GM21423 (cell line): ENCODE results near the gene EFEMP1.

Source experiments
- ATAC-seq: cut with Tn5 transposase; IDR thresholded peaks from one replicate; pipeline ENCODE4 v1.9.1; 2021; ENCODE audit warnings: mild to moderate bottlenecking, moderate library complexity; ENCODE audit not compliant: unreplicated experiment

The EFEMP1 gene

DNA sequence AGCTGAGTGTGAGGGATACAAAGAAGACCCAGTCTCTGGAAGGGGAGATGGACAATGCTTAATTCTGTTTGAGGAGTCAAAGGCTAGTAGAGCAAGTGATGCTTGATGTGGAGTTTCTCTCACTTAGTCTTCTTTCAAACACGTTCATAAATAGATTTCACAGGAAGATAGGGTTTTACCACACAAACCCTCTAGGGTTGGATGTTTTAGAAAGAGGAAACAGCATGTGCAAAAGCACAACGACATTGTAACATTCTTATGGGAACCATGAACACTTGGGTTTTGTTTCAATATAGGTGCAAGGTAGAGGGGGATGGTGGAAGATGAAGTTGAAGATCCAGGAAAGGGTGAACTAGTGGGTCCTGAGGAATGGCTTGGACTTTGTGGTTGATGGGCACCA lies 10.8 kb upstream of the EFEMP1 start:
- no peak for ATAC-seq

DNA sequence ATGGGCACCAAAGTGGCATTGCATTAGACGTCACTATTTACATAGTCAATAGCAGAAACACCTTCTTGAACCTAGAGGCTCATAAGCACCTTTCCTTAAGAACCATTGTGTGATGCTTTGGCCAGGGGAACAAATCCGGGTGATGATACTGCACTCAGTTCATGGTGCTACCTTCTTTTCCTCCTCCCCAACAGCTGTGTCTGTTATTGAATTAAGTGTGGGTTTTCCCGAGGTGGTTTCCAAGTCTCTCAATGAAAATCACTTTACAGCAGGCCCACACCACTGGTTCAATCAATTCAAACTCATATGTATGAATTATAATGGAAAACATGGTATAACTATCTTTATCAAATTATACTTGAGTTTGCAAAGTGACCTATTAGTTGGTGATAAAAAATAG lies 9.3 kb upstream of the EFEMP1 start:
- no peak for ATAC-seq

DNA sequence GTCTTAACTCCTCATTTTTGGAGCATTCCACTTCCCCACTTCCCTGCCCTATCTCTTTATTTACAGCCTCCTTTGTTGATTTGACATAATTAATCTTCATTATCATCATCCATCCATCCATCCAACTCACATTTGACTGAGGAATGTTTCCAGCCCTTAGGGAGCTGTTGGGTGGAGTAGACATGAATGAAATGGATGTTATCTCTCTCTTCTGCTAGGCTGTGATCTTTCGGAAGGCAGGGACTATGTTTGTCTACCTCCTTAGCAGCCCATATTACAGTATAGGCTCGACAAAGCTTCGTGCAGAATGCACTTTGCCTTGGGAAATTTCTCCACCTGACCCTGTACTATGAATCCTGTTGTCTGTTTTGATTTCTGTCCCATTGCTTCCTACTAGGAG lies 7.7 kb upstream of the EFEMP1 start:
- ATAC-seq, result no peak

DNA sequence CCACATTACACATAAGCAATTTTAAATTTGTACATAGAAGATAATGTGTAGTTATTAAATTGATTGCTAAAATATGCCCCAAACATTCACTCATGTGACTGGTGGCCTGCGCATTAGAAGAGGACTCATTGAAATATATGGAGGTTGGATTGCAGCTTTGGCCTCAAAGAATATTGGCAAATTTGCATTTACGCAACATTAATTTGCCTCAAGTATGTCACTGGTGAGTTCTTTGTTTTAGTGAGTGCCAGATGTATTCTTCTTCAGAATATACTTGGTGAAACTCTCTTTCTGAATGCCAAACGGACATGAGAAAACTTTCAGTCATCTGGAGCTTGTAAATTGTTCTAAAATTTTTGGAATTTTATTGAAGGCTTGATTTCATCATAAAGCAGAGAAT lies 5.9 kb upstream of the EFEMP1 start:
- ATAC-seq, result no peak

DNA sequence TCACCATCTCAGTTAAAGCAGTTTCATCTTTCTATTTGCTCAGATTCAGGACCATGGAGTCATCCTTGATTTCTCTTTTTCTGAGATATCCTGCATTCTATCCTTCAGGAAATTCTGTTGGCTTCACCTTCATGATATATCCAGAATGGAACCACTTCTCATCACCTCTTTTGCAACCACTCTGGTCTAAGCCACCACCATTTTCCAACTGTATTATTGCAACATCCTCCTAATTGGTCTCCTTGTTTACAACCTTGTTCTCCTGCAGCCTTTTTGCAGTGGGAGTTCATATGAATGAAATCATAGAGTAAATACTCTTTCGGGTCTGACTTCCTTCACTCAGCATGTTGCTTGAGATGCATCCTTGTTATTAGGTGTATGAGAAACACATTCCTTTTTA lies 3.4 kb upstream of the EFEMP1 start:
- ATAC-seq, result no peak

DNA sequence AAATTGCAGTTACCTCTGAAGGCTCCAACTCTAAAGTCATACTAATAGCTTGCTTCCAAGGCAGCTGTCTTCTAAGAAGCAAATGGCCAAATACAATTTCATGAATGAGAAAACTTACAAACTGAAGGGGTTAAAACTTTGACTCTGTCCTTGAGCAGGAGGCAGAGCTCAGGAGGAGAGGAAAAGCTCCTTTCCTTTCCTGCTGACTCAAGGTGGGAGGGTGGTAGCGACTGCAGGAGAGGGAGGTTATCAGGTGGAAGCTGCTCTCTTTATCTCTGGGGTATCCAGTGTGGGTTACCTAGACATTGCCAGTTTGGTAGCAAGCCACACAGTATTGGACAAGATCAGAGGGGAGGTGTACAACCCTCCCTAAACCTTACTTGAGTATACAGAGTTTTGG lies 2.7 kb upstream of the EFEMP1 start:
- no peak for ATAC-seq

DNA sequence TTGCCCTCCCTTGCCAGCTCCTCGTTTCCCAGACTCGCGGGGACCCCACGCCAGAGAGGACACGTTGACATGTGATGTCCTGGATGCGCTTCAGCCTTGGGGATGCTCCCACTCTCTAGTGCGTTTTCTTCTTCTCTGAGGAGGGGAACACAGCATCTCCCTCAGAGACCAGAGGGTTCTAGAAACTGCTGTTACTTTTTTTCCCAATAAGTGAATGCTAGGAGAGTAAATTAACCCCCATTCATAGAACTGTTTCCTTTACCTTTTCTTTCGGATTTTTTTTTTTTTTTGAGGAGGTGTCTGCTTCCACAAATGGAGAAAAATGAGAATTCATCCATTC lies 370 bp upstream of the EFEMP1 start:
- ATAC-seq, result no peak

DNA sequence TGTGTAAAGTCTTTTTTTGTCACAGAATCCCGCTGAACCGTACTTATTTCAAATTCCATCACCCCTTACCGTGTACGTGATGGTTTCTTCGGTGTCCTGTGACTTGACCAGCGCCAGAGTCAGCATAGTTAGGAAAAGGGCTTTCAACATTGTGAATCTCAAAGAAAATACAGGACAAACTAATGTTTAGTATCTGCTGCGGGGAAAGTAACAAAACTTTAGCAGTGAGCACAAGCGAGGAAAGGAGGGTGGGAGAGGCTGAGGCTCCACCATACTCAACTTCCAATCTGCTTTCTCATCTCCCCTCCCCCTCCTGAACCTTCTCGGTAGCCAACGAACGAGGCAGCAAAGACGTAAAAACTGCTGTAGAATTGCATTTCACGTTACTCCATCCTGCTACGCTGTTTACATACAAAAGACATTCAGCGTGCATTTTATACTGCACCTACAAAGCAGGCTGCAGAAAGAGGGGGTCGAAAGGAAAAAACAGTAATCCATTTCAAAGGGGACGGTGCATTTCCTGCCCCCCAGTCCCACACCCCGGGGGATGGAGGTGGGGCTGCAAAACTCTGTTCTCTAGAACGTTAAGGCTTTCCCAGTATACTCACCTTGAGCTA lies 1.2 kb downstream of the EFEMP1 start:
- ATAC-seq, result no peak

DNA sequence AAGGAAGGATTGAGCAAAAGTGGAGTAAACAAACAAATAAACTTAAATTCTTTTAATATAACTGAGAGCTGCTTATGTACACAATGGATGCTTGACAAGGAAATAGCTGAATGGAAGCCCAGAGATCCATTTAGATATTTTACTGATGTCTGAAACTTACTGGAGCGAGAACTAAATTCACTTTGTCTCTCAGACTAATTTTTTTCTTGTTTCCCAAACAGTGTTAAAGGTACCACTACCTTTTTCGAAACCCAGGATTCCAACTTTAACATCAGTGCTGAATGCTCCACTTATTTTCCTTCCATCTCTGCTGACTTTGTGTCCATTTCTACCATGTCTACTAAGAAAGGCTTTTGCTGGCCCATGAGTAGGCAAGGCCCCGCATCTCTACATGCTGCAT lies 4.0 kb downstream of the EFEMP1 start:
- no peak for ATAC-seq

DNA sequence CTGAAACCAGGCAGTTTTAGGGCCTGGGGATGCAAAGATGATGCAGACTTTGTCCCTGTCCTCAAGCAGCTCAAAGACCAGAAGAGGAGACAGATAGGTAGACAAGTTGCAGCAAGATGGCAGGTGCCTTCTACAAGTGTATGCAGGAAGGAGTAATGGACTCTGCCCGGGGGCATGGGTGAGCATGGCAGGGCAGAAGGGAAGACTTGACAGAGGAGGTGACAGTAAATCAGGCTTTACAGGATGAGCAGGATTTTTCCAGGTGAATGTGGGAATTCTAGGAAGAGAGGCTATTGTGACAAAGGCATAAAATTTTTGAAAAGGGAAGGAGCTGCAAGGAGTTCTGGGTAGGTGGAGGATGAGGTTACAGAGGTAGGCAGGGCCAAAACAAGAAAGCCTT lies 4.7 kb downstream of the EFEMP1 start:
- no peak for ATAC-seq

DNA sequence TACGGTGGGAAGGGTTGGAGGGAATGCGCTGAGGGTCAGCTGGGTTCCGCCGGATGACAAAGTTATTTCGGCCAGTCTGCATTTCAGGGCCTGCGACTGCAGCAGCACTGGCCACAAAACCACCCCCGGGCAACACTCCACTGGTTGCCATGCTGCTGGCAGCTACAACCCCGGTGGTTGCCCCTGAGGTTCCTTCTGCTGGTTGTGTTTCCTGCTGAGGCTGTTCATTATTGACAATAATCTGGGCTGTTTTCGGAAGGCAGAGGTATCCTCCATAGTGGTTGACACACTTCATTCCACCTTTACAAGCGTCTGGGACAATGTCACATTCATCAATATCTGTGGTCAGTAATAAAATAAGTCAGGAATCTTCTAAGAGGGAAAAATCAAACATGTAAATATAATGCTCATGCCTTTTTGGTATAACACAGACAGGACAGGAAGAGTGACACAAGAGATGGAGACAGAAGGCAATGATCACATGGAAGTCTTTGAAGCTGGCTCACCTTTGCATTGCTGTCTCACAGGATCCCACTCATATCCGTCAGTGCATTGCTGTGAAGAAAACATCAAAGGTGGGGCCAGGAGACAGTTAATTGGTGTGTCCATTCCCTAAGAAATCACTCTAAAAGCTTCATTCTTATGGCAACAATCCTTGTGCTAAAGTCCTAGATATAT lies 5.7 kb downstream of the EFEMP1 start:
- ATAC-seq, result no peak

DNA sequence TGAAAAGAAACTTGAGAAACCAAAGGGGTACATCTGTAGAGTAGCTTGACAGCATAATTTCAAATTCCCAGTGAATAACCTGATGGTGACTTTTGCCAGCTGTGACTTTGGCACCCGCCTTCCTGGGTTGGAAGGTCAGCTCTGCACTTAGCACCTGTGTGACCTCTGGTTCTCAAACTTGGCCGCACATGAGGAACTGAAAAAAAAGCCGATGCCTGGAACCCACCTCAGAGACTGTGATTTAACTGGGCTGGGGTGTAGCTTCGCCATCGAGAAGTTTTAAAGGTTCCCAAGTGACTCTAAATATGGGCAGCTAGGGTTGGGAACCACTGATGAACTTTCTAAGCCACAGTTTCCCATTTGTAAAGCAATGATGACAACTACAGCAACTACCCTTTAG lies 6.5 kb downstream of the EFEMP1 start:
- no peak for ATAC-seq

DNA sequence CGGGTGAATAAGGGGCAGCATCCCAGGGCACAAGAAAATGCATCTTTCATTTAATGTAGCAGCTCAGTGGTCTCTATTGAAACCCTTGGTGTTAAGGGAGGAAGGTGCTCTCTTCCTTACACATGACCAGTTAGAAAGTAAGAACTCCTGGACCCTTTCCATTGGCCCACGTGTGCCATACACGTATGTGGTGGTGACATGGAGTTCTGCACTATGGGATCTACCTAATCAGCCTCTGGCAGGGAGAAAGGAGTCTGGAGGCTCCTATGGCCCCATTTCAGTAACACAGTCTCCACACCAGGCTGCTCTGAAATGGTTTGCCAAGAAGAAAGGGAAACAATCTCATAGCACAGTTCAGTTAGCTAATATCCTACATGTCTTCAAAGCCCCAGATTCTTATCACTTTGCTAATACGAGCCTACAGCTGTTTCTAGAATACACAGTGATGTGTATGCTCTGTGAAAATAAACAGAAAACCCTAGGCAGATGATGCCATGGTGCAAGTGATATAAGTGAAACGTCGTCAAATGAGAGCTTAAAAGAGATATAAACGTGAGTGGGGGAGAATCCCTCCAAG lies 7.0 kb downstream of the EFEMP1 start:
- ATAC-seq, result no peak

DNA sequence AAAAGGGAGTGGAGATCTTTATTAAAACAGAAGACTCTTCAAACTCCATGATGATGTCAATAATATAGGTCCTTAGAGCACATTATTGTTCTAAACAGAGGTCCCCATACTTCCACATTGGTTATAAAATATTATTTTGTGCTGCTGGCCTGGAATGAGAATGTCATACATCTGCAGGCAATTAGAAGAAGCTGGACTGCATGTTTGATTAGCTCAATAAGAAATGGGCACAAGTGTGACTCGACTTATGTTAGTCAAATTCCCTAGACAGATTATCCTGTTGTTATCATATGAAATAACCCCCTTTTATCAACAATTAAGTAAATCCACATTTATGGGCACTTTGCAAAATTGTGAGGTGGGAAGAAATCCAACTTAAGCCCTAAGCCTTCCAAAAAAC lies 8.8 kb downstream of the EFEMP1 start:
- ATAC-seq, result no peak

DNA sequence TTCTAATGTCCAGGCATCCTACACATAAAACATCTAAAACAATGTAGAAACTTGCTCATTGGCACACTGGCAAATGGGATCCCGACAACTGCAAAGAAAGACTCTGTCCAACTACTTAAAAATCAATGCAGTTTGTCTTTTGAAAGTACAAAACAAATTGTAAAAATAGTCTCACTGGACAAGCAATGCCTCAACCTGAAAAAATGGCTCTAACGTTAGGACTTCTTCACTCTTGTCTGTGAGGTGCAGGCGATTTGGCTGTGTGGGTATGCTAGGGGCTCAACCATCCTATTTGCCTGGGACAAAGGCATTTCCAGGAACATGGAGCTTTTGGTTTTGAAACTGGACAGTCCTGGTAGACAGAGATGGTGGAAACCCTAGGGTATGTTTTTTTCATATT lies 10.7 kb downstream of the EFEMP1 start:
- no peak for ATAC-seq

DNA sequence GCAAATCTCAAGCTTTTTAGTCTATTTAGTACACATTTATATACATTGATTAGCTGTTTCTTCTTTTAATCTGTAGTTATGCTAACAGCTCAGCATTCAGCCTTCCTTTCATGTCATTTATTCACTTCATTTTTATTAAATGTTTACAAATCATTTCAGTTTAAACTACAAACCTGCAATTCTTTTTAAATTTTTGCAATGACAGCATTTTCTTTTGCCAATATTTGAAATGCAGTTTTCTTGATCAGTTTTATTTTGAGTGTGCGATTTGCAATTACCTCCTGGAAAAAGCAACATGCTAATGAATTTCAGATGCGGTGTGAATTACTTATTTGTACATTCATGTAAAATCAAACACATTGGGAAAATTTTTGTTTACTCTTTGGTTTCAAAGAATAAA lies 13.5 kb downstream of the EFEMP1 start:
- ATAC-seq, result no peak

DNA sequence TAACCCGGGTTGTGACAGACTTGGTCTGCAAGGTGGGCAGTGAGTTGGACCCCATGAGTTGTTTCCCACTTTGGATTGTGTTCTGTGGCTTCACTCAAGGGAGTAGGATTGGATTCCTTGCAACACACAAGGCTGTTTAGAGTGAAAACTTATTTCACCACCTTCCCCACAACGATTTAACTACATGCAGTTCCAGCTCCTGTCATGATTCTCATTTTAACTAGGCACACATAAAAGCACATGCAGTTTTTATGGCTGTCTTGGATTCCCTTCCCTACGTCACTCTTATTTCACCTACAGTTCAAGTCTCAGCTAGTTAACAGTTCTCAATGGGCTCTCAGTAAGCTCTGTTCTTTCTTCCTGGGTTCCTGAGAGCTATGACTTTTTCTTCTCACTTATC lies 15.9 kb downstream of the EFEMP1 start:
- no peak for ATAC-seq

DNA sequence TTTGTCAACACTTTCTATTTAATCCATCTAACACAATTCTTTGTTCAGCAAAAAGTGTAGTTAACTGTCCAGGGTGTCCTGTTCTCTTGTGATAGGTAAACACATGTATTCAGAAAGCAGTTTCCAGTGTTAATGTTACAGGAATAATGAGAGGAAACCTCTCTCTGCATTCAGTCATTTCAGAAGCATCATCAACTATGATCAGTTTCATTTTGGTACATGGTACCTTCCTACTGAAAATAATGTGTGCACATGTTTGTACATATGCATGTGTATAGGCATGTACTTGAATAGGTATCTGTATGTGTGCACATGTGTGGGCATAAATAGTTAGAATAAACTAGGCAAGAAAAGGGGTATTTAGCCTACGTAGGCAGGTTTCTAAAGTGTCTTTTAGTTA lies 16.6 kb downstream of the EFEMP1 start:
- no peak for ATAC-seq

DNA sequence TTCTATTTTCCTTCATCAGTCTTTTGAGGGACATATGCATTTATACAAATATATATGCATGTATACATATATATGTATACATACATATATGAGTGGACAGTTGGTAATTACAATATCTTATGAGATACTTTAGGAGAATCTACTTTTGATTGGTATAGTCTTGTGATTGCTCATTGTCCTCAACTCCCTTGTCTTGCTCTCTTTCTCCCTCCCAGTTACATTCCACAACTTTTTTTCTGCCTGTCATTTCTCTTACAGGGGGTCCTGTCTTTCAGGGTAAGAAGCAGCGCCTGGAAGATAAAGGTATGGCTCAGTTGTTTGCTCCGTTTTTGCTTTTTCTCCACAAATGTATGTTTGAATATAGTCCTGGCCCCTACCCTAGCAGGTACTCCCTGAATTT lies 19.9 kb downstream of the EFEMP1 start:
- no peak for ATAC-seq

DNA sequence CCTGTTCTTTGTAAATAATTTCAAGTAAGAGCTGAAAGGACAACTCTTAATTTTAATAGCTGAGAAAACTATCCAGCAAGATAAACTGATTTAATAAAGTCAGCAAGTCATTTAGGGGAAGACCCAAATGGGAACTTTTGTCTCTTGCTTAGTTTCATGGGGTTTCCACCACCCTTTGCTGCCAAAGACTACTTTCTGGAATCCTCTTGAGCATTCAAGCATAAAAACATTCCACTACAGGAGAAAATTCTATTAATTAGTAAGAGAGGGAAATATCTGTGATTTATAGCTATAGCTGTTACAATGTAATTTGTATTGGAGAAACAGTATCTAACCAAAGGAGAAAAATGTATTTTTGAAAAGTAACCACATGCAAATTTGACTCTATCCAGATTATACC lies 20.6 kb downstream of the EFEMP1 start:
- no peak for ATAC-seq

DNA sequence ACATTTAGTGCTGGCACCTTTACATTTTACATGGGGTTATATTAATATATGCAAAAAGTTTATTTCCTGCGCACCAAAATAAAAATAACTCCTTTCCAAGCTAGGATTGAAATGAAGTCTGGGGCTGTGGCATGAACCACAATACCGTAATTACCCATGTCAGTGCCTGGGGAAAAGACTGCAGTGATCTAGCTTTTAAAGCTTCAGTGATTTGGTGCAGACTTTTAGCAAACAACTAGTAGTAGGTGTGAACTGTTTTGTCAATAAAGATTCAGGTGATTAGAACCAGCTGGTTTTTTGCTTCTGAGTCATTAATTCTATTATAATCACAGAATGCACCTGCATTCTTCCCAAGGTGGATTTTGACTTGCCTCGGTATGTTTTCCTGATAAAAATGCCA lies 21.2 kb downstream of the EFEMP1 start:
- no peak for ATAC-seq

DNA sequence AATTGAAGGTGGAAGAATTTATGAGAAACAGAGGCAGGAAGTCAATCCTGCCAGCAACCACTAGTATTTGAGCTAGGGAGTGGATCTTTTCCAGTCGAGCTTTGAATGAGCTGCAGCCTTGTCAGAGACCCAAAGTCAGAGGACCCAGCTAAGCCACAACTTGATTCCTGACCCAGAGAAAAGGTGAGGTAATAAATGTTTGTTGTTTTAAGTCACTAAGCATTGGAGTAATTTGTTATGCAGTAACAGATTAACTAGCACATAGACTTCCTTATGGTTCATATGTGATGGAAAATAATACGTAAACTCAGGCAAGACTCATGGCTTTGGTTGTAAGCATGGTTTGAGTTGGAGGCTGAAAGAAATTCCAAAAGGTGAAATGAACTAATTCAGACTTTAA lies 21.6 kb downstream of the EFEMP1 start:
- no peak for ATAC-seq

DNA sequence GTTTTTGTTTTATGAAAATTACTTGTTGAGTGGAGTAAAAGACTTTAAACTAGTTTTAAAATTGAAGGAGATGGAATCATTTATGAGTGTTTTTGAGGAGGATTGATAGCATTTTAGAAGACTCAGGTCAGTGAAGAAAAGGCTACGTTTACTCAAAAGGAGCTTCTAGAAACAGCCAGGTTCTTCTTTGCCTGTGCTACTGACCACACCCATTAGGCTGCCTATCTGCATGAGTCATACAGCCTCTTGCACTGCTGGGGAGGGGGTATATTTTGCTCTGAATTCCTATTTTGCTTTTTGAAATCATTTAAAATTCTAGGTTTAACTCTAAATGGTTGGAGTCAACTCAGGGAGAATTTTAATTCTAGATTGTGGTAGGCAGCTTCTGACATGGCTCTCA lies 22.3 kb downstream of the EFEMP1 start:
- ATAC-seq, result no peak
